ENCODE data around the gene CNBD2.

The CNBD2 gene

GRCh38 chr20:36002855-36003254 is 34.5 kb downstream of the CNBD2 start:
- no peak for DNase-seq
- Histone ChIP-seq H3K27ac (no peak overlapping the region), H3K36me3 (no peaks in the 10 kb centered on the region), H3K4me3 (no peak overlapping the region), H3K27me3 (no peaks in the 10 kb centered on the region), H3K4me1 (no peaks in the 10 kb centered on the region), H3K9me3 (peaks cover 0 to 6% (median 0%) of the 10 kb centered on the region in 3 donors)
- intact Hi-C loops (cut with DNase I; ENCODE audit: low total_unique reads): no loop called here
- TF ChIP-seq CTCF (IDR thresholded peaks at IDR 0.05): no peak

- TF ChIP-seq CTCF (IDR thresholded peaks at IDR 0.05): no peak
- peaks cover 0 to 7% (median 0%) of the 10 kb centered on the region in 4 donors for H3K4me1 ChIP-seq
- no peak overlapping the region for H3K4me3 ChIP-seq
- H3K27me3 ChIP-seq: no peaks in the 10 kb centered on the region
- DNase-seq: no peak
- peaks cover 0 to 6% (median 0%) of the 10 kb centered on the region in 3 donors for H3K9me3 ChIP-seq
- intact Hi-C loops (cut with DNase I; ENCODE audit: low total_unique reads): no loop called here
- H3K27ac ChIP-seq: no peak overlapping the region
- no peaks in the 10 kb centered on the region for H3K36me3 ChIP-seq
These were observed 35.7 kb downstream of the CNBD2 start for GRCh38 chr20:36004045-36004444.

- Histone ChIP-seq H3K27me3 (no peaks in the 10 kb centered on the region), H3K9me3 (no peaks in the 10 kb centered on the region), H3K36me3 (no peaks in the 10 kb centered on the region), H3K4me1 (peaks cover 0 to 7% (median 0%) of the 10 kb centered on the region in 4 donors), H3K27ac (no peak overlapping the region), H3K4me3 (no peak overlapping the region)
- TF ChIP-seq CTCF (IDR thresholded peaks at IDR 0.05): no peak
- intact Hi-C loops (cut with DNase I; ENCODE audit: low total_unique reads): no loop called here
- no peak for DNase-seq
These were observed 40.2 kb downstream of the CNBD2 start for GRCh38 chr20:36008461-36009035.

GRCh38 chr20:36010076-36010475 is 41.7 kb downstream of the CNBD2 start:
- intact Hi-C loops (cut with DNase I; ENCODE audit: low total_unique reads): no loop called here
- no peak overlapping the region for H3K27ac ChIP-seq
- no peak overlapping the region for H3K4me3 ChIP-seq
- H3K9me3 ChIP-seq: no peaks in the 10 kb centered on the region
- no peak for DNase-seq
- H3K4me1 ChIP-seq: peaks cover 0 to 7% (median 0%) of the 10 kb centered on the region in 4 donors
- no peaks in the 10 kb centered on the region for H3K27me3 ChIP-seq
- TF ChIP-seq CTCF (IDR thresholded peaks at IDR 0.05): no peak
- H3K36me3 ChIP-seq: no peaks in the 10 kb centered on the region

- no peaks in the 10 kb centered on the region for H3K9me3 ChIP-seq
- H3K4me3 ChIP-seq: no peak overlapping the region
- no peak for TF ChIP-seq CTCF (IDR thresholded peaks at IDR 0.05)
- no peak overlapping the region for H3K27ac ChIP-seq
- H3K27me3 ChIP-seq: no peaks in the 10 kb centered on the region
- no peak for DNase-seq
- no peaks in the 10 kb centered on the region for H3K36me3 ChIP-seq
- intact Hi-C loops (cut with DNase I; ENCODE audit: low total_unique reads): no loop called here
- peaks cover 0 to 7% (median 0%) of the 10 kb centered on the region in 4 donors for H3K4me1 ChIP-seq
These were observed 42.4 kb downstream of the CNBD2 start for GRCh38 chr20:36010825-36011224.
